Nephron (organoid): ENCODE measurements around the gene SLITRK1.

Source experiments
- H3K27ac Mint-ChIP-seq, 3 experiments: 2 replicates each; pipeline ENCODE4 v1.8.0; 2020; ENCODE audit warnings: mixed read lengths in 3 of 3, mild to moderate bottlenecking in 2 of 3, moderate library complexity in 1 of 3
- H3K27me3 Mint-ChIP-seq: 2 replicates; pipeline ENCODE4 v1.8.0; 2021; ENCODE audit warnings: low read depth, mild to moderate bottlenecking, moderate library complexity, mixed read lengths
- H3K36me3 Mint-ChIP-seq: 2 replicates; pipeline ENCODE4 v1.8.0; 2020; ENCODE audit warnings: low read depth, mixed read lengths
- H3K4me1 Mint-ChIP-seq: 2 replicates; pipeline ENCODE4 v1.8.0; 2020; ENCODE audit warnings: mixed read lengths
- H3K4me3 Mint-ChIP-seq, 3 experiments: 2 replicates each; pipeline ENCODE4 v1.8.0; 2020; ENCODE audit warnings: mild to moderate bottlenecking in 3 of 3, mixed read lengths in 3 of 3, moderate library complexity in 2 of 3
- H3K9me3 Mint-ChIP-seq: 2 replicates; pipeline ENCODE4 v1.8.0; 2020; ENCODE audit warnings: mixed read lengths
- TF ChIP-seq, protein P1 (sequence below), 3 experiments: fragments of 200-600 bp; sonication (generic); IDR thresholded peaks; one replicate each; pipeline ENCODE4 v1.5.0; 2021; ENCODE audit warnings: antibody characterized with exemption in 3 of 3; ENCODE audit not compliant: unreplicated experiment in 3 of 3

Gene SLITRK1

DNA sequence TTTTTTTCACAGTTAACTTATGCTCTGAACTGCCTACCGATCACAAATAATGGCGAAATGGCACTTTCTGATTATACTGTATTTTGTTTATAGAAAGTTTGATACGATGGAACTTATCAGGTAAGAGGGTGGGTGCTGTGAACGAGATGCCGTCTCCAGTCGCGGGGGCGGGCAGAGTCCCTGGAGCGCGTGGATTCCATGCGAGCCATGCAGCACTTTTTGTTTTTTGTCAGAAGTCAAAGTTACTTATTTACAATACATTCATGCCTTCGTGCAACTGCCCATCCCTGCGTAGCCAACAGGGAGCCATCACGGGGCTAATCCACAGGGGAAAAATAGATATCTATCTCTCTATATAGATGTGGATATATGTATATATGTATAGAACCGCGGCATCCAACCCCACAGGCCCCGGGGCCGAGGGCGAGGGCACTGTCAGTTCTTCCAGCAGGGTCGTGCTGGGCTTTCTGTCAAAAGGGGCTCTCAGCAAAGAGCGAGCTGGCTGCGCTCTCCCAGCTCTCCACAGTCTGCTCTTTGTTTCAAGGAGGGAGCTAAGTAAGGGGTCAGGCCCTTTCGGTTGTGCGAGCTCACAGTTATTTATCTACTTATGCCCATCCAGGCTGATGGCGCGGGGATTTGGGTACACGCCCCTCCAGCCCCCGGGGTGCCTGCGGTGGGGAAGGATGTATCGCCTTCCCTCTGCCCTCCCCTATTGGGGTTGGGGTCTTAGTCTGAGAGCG lies 3.4 kb downstream of the SLITRK1 start:
- Mint-ChIP-seq H3K4me1 (peaks cover 43% of the 10 kb centered on the region), H3K27me3 (peaks cover 92% of the 10 kb centered on the region), H3K4me3 (peak overlapping the region; percentile 82 to 87 (median 87)), H3K9me3 (no peaks in the 10 kb centered on the region), H3K36me3 (no peaks in the 10 kb centered on the region), H3K27ac (no peak overlapping the region)
- TF ChIP-seq, protein P1, sequence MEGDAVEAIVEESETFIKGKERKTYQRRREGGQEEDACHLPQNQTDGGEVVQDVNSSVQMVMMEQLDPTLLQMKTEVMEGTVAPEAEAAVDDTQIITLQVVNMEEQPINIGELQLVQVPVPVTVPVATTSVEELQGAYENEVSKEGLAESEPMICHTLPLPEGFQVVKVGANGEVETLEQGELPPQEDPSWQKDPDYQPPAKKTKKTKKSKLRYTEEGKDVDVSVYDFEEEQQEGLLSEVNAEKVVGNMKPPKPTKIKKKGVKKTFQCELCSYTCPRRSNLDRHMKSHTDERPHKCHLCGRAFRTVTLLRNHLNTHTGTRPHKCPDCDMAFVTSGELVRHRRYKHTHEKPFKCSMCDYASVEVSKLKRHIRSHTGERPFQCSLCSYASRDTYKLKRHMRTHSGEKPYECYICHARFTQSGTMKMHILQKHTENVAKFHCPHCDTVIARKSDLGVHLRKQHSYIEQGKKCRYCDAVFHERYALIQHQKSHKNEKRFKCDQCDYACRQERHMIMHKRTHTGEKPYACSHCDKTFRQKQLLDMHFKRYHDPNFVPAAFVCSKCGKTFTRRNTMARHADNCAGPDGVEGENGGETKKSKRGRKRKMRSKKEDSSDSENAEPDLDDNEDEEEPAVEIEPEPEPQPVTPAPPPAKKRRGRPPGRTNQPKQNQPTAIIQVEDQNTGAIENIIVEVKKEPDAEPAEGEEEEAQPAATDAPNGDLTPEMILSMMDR (IDR thresholded peaks at IDR 0.05; ENCODE audit: unreplicated experiment in 3 of 3): no peak

DNA sequence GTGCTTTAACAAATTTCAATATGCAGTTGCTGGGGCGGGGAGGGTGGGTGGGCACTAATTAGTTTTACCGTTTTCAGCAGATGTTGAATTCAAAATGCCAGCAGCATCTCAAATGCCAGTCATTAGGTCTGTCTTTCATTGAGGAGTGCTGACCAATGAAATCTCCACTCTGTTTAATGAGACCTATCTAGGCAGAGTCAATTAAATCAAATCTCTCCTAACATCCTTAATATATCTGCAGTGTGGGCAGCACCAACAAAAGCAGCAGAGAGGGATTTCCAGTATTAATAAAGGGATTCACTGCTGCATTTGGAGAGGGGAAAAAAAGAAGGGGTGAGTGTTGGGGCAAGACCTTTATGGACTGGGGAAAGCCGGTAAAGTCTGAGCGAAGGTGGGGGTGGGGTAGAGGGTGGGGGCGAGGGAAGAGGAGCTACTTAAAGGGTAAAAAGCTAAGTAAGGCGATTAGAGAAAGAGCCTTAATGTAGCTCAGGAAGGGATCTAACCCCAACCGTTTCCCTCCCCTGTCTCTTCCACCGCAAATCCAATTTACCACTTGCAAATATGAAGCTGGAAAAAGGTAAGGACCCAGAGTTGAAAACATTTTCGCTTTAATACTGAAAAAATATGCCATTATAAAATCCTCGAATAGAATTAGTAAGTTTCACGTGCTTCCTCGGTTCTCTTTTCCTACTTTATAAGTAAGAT lies 4.5 kb downstream of the SLITRK1 start:
- Mint-ChIP-seq H3K9me3 (no peaks in the 10 kb centered on the region), H3K4me1 (peaks cover 41% of the 10 kb centered on the region), H3K27ac (no peak overlapping the region), H3K4me3 (peak overlapping the region in 2 of 3 experiments; percentile 20 to 27), H3K27me3 (peaks cover 81% of the 10 kb centered on the region), H3K36me3 (no peaks in the 10 kb centered on the region)
- TF ChIP-seq, protein P1 (IDR thresholded peaks at IDR 0.05; ENCODE audit: unreplicated experiment in 3 of 3): no peak

DNA sequence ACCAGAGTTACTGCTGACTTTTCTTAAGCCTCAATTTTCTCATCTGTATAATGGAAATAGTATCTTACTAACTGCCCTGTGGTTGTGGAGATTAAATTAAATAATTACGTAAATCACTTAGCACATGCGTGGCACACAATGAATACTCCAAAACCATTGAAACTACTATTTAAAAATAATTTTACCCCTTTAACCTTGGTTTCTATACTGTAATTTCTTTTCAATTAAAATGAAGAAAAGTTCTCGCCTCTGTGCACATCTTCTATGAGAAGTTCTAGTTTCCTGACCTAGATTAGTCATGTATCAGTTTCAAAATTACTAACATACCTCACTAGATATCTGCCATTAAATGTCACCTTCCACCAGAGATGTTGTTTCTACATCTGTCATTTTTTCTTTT lies 5.7 kb downstream of the SLITRK1 start:
- peaks cover 28% of the 10 kb centered on the region for H3K4me1 Mint-ChIP-seq
- no peak overlapping the region for H3K27ac Mint-ChIP-seq
- H3K9me3 Mint-ChIP-seq: no peaks in the 10 kb centered on the region
- H3K4me3 Mint-ChIP-seq: no peak overlapping the region
- TF ChIP-seq, protein P1 (IDR thresholded peaks at IDR 0.05; ENCODE audit: unreplicated experiment in 3 of 3): no peak
- peaks cover 74% of the 10 kb centered on the region for H3K27me3 Mint-ChIP-seq
- H3K36me3 Mint-ChIP-seq: no peaks in the 10 kb centered on the region

DNA sequence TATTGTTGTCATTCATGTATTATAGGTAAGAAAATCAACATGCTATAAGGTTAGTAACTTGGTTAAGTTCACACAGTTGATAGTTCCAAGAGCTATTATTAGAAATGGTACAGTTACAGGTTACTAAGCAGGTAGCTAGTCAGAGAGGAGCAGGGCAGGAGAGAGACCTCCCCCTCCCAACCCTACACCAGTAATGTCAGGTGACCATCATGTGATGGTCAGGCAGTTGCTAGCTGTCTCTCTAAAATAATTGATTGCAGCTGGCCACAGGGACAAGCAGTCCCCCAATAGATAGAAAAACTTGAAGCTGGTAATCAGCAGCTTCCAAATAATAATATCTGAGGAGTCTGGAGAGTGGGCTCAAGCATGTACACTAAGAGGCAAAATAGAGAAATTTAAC lies 14.6 kb downstream of the SLITRK1 start:
- Mint-ChIP-seq H3K4me1 (no peaks in the 10 kb centered on the region), H3K27me3 (peaks cover 5% of the 10 kb centered on the region), H3K9me3 (no peaks in the 10 kb centered on the region), H3K4me3 (no peak overlapping the region), H3K36me3 (no peaks in the 10 kb centered on the region), H3K27ac (no peak overlapping the region)
- TF ChIP-seq, protein P1 (IDR thresholded peaks at IDR 0.05; ENCODE audit: unreplicated experiment in 3 of 3): no peak

DNA sequence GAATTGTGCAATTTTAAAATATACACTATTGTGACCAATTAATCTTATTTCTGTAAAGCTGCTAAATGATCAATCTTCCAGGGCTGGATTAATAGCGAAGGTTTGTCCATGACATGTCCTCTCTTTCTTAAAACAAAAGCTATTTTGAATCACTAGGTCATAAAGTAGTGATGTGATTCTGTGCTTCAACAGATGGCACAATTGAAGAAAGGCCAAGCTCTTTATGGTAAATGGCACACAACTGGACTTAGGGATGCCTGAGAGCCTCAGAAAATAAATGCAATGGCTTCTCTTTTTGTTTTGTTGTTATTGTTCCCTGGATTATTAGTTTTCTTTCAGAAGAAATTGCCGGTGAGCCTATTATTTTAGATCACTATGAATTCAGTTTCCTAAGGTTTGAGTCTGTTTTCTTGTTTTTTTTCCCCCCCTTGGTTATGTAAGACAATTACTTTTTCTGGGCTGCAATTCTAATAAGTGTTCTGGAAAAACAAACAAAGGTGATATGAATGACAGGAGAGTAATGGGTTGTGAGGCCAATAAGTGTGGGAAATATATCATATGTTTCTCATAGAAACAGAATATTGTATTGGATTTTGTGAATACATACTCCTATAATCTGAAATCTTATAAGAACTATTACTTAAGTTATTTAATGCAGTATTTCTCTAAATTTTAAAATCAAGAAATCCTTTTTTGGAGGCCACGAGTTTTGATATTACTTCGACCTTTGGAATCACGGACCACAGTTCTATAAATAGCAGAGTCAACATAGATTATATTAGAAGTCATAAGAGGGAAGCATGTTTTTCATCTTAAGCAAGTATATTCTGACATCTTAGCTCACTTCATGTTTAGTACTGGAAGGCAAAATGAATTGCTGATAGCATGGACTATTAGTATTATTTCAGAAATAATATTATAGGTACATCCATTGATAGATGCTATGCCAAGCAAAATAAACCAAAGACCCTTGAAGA lies 16.8 kb downstream of the SLITRK1 start:
- no peak overlapping the region for H3K27ac Mint-ChIP-seq
- H3K27me3 Mint-ChIP-seq: peaks cover under 1% of the 10 kb centered on the region
- H3K4me3 Mint-ChIP-seq: no peak overlapping the region
- H3K9me3 Mint-ChIP-seq: no peaks in the 10 kb centered on the region
- H3K36me3 Mint-ChIP-seq: no peaks in the 10 kb centered on the region
- TF ChIP-seq, protein P1 (IDR thresholded peaks at IDR 0.05; ENCODE audit: unreplicated experiment in 3 of 3): no peak
- H3K4me1 Mint-ChIP-seq: no peaks in the 10 kb centered on the region
